Measurements from ENCODE around the gene COL5A2. TPM values are rescaled to one million over a fixed set of nuclear protein-coding genes. Genes with fewer than 3 reads are reported as not detected.

The COL5A2 gene
- total RNA-seq, 6 experiments from 2014 or later, result 5.7 to 17.6 (median 8.6) TPM

DNA sequence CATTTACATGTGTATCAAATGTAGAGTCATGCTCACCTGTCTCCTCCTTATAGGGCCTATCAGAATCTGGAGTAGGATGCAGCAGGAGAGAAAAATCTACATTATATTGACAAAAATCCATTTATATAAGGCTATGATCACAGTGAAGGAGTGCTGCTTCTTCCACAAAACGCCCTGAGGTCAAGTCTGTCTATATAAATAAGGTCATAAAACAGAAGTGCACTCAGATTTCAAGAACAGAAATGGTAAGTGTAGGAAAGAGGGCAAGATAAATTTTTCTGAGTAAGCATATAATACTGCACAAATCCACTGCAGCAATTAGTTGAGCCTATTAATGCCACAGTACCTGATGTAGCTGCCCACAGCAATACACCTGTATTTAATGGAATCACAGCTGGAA lies 51.8 kb downstream of the COL5A2 start:
- DNase-seq, result no peak
- Histone ChIP-seq H3K27me3 (no peaks in the 10 kb centered on the region), H3K36me3 (no peaks in the 10 kb centered on the region), H3K9me3 (no peaks in the 10 kb centered on the region), H3K27ac (no peak overlapping the region), H3K4me1 (no peaks in the 10 kb centered on the region), H3K4me3 (no peak overlapping the region)
- ATAC-seq, result no peak
- intact Hi-C loops (cut with DNase I), result no loop called here
- no peak for TF ChIP-seq POLR2A (IDR thresholded peaks at IDR 0.05)
- TF ChIP-seq, protein P1, sequence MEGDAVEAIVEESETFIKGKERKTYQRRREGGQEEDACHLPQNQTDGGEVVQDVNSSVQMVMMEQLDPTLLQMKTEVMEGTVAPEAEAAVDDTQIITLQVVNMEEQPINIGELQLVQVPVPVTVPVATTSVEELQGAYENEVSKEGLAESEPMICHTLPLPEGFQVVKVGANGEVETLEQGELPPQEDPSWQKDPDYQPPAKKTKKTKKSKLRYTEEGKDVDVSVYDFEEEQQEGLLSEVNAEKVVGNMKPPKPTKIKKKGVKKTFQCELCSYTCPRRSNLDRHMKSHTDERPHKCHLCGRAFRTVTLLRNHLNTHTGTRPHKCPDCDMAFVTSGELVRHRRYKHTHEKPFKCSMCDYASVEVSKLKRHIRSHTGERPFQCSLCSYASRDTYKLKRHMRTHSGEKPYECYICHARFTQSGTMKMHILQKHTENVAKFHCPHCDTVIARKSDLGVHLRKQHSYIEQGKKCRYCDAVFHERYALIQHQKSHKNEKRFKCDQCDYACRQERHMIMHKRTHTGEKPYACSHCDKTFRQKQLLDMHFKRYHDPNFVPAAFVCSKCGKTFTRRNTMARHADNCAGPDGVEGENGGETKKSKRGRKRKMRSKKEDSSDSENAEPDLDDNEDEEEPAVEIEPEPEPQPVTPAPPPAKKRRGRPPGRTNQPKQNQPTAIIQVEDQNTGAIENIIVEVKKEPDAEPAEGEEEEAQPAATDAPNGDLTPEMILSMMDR (IDR thresholded peaks at IDR 0.05), result no peak
- 50% methylated on average over 1 of the region's 1 CpG for WGBS (ENCODE audit: insufficient coverage, low coverage, low lambda C conversion rate, missing lambda C conversion rate)

DNA sequence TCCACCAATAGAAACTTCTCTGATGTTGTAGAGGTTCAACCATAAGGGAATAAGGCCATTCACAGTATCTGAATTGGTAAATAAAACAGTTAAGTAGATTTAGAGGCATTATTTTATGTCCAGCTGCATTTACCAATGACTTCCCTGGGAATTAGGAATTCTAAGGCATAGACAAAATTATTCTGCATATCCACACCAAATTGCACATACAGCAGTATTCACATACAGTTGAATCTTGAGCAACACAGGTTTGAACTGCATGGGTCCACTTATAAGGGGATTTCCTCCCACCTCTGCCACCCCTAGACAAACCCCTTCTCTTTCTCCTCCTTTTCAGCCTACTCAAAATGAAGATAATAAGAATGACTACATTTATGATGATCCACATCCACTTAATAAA lies 54.4 kb downstream of the COL5A2 start:
- Histone ChIP-seq H3K27ac (no peak overlapping the region), H3K4me1 (no peaks in the 10 kb centered on the region), H3K36me3 (no peaks in the 10 kb centered on the region), H3K9me3 (no peaks in the 10 kb centered on the region), H3K27me3 (no peaks in the 10 kb centered on the region), H3K4me3 (no peak overlapping the region)
- DNase-seq (no peak), ATAC-seq (no peak)
- TF ChIP-seq POLR2A (IDR thresholded peaks at IDR 0.05), result no peak
- TF ChIP-seq, protein P1 (IDR thresholded peaks at IDR 0.05), result no peak
- intact Hi-C loops (cut with DNase I), result no loop called here

DNA sequence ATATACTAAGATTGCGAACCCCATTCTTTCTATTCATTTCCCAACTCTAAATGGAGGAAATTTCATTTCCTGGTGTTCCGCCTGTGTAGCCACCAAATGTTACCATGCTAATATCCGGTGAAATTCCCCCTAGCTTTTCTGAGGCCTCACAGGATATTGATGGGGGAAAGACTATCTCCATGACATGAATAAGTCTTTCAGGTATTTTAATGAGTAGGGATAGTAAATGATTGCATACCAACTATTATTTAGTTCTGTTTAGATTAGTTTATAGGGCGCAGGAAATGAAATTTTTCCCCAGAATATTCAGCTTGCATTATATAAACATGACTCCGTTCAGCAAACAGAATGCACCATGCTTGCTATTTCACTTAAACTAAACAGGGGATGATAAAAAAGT lies 55.4 kb downstream of the COL5A2 start:
- intact Hi-C loops (cut with DNase I), result no loop called here
- DNase-seq (no peak), ATAC-seq (no peak)

DNA sequence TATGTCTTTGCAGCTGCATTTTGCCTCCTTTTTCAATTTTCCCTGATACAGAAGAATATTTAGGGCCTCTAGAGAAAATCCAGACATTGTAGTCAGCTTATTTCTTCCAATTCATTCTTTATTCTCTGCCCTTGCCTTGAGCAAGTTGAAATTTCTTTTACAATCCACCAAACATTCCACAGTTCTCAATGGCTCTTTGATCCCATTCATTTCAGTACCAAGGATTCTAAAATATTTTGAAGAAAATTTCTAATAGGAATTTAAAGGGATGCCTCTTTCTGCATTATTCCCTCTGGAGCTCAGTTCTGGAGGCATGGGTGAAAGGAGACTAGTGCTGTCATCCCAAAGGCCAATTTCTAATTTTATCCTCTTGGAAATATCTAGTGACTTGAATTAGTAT lies 61.2 kb downstream of the COL5A2 start:
- Histone ChIP-seq H3K9me3 (no peaks in the 10 kb centered on the region), H3K27me3 (no peaks in the 10 kb centered on the region), H3K36me3 (no peaks in the 10 kb centered on the region), H3K27ac (no peak overlapping the region), H3K4me1 (no peaks in the 10 kb centered on the region), H3K4me3 (no peak overlapping the region)
- ATAC-seq (no peak), DNase-seq (no peak)
- intact Hi-C loops (cut with DNase I), result no loop called here
- TF ChIP-seq, protein P1 (IDR thresholded peaks at IDR 0.05), result no peak

More for the DNA sequence above, 55.4 kb downstream of the COL5A2 start:
- Histone ChIP-seq H3K4me1 (no peaks in the 10 kb centered on the region), H3K9me3 (no peaks in the 10 kb centered on the region), H3K4me3 (no peak overlapping the region), H3K36me3 (no peaks in the 10 kb centered on the region), H3K27ac (no peak overlapping the region), H3K27me3 (no peaks in the 10 kb centered on the region)
- 89% methylated on average over 5 of the region's 5 CpGs for WGBS (ENCODE audit: insufficient coverage, low coverage, low lambda C conversion rate, missing lambda C conversion rate)
- TF ChIP-seq POLR2A (IDR thresholded peaks at IDR 0.05), result no peak
- TF ChIP-seq, protein P1 (IDR thresholded peaks at IDR 0.05), result no peak

DNA sequence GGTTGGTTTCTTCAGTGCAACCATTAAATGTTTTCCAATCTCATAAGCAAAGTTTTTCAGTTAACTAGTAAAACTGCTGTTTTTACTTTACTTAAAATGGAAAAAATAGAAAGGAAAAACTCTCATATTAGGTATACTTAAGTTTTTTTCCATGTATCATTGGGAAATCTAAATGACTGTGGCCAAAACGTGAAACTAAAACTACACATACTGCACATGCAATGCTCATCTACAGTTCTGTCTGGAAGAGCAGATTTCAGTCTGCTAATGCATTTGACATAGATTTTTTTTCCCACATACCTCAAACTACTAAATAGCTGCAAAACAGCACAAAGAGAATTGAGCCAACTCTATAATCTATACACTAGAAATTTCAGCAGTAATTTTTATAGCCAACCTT lies 62.6 kb downstream of the COL5A2 start:
- Histone ChIP-seq H3K4me1 (no peaks in the 10 kb centered on the region), H3K9me3 (no peaks in the 10 kb centered on the region), H3K27me3 (no peaks in the 10 kb centered on the region), H3K4me3 (no peak overlapping the region), H3K36me3 (no peaks in the 10 kb centered on the region), H3K27ac (no peak overlapping the region)
- WGBS (ENCODE audit: insufficient coverage, low coverage, low lambda C conversion rate, missing lambda C conversion rate), result 53% methylated on average over 1 of the region's 1 CpG
- DNase-seq (no peak), ATAC-seq (no peak)
- intact Hi-C loops (cut with DNase I), result no loop called here
- TF ChIP-seq POLR2A (IDR thresholded peaks at IDR 0.05), result no peak
- TF ChIP-seq, protein P1 (IDR thresholded peaks at IDR 0.05), result no peak

Data from right lobe of liver (tissue), 6 donors.